HS-27A (cell line): ENCODE data around the gene SOAT2.
A peak's percentile ranks its signal among the peaks of the same experiment; 100 is the strongest.
"Not testable (repeated sequence)": the region's sequence is repeated elsewhere in the genome, so short reads cannot be mapped to it uniquely, and the experiment has no call there.

Experiments
- DNase-seq: peaks from one replicate; pipeline ENCODE4 v3.0.0-alpha.2; 2012; ENCODE audit warnings: low read depth, missing footprints

Gene SOAT2

DNA sequence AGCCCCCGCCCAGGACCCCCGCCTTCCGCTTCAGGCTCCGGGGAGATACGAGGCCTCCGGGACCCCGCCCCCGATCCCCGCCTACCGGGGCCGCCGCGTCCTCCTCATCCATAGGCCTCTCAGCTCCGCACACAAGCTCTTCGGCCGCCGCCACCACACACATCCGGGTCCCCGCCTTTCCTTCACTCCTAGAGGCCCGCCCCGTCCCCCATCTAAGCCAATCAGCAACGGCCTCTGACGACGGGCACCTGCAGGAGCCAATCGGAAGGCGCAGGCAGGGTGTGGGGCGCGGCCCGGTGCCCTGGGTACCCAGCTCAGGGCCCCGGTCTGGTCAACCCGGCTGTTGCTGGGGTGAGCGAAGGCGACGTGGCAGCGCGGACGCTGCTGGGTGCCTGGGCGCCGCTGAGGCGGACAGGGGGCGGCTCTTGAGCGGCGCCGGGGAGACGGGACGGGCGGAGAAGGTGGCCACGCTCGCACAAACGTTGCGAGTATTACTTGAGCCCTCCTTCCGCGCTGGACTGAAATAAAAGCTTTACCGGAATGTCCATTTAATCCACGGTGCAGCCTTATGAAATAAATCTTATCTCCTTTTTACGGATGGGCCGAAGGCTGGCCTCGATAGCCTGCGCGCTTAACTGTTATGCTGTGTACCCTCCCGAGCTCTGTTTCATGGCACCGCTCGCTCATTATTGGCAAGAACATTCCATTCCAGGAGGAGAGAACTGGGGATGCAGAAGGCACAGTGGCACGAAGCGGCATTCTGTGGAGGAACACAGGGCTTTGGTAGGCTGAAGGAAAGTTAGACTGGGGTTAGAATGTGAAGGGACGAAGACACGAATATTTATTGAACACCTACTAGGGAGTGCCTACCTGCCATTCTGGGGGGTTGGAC, 23.8 kb upstream of the SOAT2 start, which contains the start of gene SPRYD3:
SPRYD3 (minus strand) TSS at position 165 of the 892 bp plus-strand sequence; CDS start at position 108, 57 bp downstream.
- peak; percentile 84 for DNase-seq

DNA sequence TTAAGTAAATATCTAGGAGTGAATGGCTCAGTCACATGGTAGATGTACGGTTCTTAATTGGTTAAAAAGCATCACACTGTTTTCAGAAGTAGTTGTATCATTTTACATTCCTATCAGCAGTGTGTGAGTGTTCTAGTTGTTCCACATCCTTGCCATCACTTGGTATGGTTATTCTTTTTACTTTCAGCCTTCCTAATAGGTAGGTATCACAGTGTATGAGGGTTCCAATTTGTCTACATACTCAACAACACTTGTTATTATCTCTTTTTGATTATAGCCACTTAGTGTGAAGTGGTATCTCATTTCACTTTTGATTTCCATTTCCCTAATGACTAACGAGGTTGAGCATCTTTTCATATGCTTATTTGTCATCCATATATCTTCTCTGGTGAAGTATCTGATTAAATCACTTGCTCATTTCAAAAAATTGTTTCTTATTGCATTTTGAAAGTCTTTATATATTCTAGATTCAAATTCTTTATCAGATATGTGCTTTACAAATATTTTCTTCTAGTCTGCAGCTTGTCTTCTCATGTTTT, 20.6 kb upstream of the SOAT2 start:
- no peak for DNase-seq

DNA sequence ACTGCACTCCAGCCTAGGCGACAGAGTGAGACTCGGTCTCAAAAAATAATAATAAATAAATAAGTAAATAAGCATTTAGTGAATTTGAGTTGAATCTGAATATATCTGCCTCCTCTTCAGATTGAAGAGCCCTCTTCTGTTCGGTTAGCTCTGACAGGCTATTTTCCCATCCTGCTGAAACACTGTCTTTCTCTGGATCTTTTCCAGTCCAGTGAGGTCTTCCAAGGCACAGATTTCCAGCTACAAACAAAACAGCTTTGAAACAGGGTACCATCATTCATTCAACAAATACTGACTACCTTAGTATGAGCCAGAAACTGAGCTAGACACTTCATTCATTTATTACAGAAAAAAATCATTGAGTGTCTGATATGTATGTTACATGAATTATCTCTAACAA, 16.9 kb upstream of the SOAT2 start:
- no peak for DNase-seq

DNA sequence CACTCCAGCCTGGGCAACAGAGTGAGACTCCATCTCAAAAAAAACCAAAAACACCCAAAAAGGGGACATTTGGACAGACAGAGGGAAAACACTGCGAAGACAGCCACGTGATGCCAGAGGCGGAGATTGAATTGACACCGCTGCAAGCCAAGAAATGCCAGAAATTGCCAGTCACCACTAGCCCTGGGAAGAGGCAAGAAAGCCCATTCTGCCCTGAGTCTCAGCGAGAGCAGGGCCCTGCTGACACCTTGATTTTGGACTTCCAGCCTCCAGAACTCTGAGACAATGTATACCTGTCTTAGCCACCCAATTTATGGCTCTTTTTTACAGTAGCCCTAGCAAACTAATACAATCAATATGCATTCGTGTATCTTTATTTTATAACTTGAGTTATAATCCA, 13.2 kb upstream of the SOAT2 start:
- no peak for DNase-seq

DNA sequence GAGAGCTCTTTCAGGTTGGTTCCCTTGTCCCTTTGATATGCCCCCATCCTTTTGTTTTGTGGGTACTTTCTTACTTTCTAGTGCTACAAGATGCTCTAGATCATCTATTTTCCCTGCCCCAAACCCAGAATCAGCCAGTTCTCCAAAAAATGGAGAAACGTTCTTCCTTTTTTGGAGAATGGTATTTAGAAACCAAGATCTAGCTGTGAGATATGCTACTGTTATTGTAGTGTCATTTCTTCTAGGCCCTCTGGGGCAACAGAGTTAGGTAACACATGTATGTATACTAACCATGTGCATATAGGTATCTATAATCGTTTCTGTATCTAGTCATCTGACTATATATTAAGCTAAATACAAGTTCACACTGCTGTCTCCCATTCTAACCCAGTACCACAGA, 12.7 kb upstream of the SOAT2 start:
- no peak for DNase-seq

DNA sequence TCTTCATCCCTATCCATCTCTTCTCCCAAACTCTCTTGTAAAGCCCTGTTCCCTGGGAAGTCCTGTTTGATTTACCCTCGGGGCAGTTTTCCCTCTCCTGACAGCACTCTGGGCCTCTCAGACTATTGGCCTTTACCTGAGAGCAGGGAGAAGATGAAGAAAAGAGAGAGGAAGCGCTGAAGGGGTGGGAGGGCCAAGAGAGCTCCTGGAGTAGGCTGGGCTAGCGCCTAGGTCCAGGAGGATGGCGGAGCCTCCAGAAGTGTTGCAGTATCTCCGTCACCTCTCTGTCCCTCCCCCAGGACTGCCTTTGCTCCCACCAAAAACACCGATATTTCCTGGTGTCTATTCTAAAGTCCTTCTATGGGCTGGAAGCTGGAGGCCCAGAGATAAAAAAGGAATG, 11.5 kb upstream of the SOAT2 start:
- DNase-seq, result no peak

DNA sequence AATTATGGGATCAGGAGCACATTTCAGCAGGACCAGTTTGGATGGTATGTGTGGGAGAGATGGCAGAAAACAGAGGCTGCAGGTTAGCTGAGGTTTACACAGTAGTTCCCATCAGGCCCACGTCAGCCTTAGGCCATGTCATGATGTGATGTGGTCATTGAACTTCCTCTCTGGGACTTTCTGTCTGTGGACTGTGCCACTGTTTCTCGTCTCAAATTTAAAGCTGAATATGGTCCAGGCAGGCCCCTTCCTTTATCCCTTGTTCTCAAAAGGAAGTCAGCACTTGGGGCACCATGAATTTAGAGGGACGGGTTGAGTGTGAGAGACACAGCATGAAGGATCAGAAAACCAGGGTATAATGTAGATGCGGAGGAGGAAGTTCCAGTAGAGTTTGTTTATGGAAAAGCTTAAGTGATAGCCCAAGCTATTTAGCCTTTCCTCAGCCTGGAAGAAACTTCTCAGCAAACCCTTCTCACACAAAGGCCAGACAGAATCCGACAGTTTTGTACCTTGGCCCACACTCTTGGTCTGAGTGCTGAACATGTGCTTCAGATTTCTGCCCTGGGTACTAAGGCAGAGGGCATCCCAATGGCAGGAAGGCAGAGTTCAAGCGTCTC, 9.4 kb upstream of the SOAT2 start:
- DNase-seq, result no peak

DNA sequence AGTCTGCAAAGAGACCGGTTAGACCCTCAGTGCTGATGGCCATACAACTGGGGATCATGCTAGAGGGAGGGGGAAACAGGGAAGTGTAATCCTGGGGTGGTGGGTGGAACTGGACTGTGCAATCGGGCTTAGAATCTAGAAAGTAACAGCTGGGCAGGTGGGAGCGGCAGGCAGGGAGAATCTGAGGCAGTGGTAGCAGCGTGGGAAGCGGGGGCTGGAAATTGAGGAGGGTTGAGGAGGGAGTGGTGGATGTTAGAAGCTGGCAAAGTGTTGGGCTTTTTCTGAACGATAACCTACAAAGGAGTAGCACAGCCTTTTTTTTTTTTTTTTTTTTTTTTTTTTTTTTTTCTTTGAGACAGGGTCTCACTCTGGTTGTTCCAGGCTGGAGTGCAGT, 8.9 kb upstream of the SOAT2 start:
- no peak for DNase-seq

DNA sequence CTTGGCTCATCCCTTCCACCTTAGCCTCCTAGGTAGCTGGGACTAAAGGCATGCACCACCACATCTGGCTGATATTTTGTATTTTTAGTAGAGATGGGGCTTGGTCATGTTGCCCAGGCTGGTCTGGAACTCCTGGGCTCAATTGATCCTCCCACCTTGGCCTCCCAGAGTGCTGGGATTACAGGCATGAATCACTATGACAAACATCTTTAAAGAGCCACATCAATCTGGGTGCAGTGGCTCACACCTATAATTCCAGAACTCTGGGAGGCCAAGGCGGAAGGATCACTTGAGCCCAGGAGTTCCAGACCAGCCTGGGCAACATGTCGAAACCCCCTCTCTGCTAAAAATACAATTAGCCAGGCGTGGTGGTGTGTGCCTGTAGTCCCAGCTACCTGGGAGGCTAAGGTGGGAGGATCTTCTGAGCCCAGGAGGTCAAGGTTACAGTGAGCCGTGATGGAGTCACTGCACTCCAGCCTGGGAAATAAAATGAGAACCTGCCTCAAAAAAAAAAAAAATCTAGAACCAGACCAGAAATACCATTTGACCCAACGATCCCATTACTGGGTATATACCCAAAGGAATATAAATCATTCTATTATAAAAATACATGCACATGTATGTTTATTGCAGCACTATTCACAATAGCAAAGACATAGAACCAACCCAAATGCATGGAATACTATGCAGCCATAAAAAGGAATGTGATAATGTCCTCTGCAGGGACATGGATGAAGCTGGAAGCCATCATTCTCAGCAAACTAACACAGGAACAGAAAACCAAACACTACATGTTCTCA, 8.3 kb upstream of the SOAT2 start:
- not testable (repeated sequence) for DNase-seq

DNA sequence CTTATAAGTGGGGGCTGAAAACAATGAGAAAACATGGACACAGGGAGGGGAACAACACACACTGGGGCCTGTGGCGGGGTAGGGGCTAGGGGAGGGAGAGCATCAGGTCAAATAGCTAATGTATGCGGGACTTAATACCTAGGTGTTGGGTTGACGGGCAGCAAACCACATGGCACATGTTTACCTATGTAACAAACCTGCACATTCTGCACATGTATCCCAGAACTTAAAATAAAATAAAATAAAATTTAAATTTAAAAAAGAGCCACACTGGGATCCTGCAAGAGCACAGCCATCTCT, 7.7 kb upstream of the SOAT2 start:
- not testable (repeated sequence) for DNase-seq

DNA sequence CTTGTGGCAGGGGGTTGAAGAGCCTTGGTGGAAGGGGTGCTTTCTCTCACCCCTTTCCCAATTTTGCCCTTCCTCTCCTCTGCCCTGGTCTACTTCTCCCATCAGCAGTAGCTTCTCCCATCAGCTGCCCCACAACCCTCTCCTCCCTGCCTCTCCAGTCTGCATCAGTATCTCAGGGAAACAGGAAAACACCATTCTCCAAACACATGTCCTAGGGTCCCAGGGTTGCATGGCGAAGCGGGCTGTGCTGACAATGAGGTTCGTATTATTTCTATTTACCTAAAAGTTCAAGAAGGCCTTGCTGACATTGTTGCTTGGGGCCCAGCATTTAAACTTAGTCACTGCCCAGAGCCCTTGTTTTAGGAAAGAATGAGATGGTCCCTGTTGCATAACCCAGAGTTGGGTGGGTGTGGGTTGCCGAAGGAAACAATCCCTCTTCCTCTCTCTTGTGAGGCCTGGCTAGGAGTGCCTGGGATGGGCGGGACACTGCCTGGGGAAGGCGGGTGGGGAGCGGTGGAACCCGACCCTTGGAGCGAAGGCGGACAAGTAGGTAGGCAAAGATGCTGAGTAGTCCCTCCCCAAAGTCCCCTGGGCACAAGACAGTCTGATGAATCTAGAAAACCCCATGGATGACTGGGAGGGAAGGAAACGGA, 7.1 kb upstream of the SOAT2 start:
- DNase-seq, result no peak

DNA sequence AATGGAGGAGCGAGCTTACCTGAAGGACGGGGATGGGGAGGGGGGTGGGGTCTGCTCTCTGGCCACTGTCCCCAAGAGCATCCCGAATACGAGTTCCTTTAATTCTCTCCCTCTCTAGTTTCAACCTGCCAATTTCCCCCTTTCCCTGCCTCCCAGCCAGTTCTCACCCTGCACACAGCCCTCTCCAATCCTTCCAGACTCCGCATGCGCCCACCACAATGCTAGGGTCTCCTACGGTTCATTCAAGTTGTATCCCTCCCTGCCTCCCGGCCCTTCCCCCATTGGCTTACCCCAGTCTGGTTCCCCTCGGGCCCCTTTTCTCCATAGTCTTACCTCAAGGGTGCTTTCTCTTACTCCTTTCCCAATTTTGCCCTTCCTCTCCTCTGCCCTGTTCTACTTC, 6.5 kb upstream of the SOAT2 start:
- DNase-seq, result no peak

DNA sequence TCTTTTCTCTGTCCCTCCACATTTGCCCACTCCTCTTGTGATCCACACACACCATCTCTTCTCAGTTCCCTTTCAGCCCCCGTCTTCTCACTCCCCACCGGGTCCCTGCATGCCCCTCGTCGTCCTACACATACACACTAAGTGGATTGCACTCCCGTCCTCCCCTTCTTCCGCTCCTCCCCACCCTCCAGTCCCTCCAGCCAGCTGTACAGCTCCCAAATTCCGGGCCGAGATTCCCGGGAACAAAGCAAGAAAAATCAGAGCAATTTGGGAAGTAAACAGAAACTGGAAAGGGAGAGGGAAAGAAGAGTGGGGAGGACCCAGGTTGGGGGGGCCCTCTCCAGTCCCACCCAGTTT, 6.1 kb upstream of the SOAT2 start:
- DNase-seq, result no peak

DNA sequence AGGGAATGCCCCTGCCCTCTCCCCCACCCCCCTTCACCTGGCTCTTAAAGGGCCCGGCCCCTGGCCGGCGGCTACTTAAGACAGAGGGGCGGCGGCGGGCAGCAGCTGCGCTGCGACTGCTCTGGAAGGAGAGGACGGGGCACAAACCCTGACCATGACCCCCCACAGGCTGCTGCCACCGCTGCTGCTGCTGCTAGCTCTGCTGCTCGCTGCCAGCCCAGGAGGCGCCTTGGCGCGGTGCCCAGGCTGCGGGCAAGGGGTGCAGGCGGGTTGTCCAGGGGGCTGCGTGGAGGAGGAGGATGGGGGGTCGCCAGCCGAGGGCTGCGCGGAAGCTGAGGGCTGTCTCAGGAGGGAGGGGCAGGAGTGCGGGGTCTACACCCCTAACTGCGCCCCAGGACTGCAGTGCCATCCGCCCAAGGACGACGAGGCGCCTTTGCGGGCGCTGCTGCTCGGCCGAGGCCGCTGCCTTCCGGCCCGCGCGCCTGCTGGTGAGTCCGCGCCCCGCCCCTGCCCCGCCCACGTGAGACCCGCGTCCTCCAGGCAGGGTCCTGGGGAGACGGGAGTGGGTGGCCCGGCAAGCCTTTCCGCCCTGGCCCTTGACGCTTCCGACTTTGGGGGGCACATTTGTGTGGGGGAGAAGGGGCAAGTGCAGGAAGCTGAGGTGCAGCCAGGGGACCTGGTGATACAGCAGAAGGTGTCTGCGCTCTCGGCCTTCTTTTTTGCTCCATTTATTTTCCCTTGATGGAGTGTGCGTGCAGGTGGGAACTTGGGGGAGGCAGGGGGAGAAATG, 5.5 kb upstream of the SOAT2 start, which contains the start of gene IGFBP6:
IGFBP6 (plus strand) TSS at position 104 of the 790 bp plus-strand sequence; CDS start at position 155, 51 bp downstream.
- DNase-seq, result peak; percentile 41

DNA sequence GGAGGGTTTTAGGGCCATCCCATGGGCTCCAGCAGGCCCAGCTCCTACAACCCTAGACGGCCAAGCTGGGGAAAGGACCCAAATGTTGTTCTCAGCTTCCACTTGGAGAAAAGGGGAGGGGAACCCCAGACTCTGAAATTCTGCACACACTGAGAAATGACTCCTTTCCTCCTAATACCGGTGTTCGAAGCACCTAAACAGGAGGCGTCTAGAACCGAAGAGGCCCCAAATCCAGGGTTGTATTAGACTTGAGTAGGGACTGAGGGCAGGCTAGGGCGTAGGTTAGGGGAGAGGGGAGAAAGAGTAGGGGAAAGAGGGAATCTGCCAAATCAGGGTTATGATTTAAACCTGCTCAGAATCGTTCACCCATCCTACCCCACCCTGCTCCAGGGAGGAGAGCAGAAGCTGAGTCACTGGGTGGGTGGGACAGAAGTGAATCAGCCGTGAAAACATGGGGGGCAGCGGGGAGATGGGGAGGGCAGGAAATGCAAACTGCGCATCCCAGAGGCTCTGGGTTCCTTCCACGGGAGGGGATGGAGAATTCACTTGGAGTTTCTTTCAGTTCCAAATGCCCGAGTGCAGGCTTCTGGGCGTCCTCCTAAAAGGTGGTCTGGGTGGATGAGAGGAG, 4.8 kb upstream of the SOAT2 start:
- peak; percentile 63 for DNase-seq

DNA sequence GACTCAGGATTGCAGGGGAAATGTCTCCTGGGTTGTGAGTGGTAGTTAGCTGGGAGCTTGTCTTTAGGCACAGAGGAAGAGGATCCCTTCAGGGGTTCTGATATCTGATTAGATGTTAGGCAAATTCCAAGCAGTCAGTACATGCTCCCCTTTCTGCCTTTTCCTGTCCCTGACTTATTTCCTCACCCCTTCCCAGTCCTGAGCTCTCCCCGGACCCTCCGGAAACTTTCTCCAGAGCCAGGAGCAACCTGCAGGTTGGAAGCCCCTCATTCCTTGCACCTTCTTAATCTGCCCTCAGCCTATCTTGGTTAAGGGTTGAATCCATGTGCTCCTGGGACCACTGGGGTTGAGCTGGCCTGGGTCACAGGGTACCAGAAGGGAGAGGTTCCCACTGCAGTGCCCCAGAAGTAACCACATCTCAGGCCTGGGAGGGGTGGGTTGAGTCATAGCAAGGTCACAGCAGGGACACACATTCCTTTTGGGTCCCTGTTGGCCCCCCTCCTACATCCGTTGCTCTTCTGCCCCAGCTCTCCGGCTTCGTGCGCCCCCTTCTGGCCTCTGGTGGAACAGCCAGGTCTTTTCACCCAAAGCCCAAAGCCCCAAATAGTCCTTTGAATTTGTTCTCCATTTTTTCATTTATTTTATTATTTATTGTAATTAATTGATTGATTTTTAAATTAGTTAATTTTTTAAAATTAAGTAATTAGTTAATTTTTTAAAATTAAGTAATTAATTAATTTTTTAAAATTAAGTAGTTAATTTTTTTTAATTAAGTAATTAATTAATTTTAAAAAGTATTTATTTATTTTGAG, 4.0 kb upstream of the SOAT2 start:
- DNase-seq, result peak; percentile 88

DNA sequence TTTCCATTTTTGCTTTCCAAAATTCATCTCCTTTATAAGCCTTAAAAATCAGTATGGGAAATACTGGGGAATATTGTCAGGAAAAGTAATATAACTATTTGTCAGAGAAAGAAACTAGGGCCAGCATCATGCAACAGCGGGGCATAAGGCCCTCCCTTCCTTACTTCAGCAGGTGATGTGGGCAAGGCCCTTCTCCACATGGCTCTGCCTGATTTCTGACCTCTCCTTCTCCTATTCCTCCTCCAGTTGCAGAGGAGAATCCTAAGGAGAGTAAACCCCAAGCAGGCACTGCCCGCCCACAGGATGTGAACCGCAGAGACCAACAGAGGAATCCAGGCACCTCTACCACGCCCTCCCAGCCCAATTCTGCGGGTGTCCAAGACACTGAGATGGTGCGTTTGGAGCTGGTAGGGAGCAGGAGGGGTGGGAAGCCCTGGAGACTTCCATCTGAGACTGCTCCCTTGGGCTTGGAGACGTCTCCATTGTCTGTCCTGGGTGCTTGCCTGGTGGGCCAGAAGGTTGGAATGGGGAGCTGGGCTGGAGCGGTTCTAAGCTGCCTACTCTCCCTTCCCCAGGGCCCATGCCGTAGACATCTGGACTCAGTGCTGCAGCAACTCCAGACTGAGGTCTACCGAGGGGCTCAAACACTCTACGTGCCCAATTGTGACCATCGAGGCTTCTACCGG, 2.7 kb upstream of the SOAT2 start:
- no peak for DNase-seq

DNA sequence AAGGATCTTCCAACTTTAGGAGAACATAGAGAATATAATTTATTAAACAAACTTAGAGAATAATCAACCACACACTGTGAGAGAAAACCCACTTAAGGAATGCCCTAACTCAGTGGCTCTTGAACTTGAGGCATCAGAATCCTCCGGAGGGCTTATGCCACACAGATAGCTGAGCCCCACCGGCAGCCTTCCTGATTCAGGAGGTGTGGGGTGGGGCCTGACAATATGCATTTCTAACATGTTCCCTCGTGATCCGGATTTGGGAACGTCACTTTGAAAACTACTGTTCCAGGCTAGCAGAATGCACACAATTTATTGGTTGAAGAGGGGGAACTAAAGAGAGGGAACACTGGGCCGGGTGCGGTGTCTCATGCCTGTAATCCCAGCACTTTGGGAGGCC, 2.0 kb upstream of the SOAT2 start:
- DNase-seq, result no peak
